H1 (cell line): ENCODE data around the gene LNX2. TPM values are rescaled to one million over a fixed set of nuclear protein-coding genes. Genes with fewer than 3 reads are reported as not detected.

Source experiments
- CTCF ChIA-PET: fragments of 300-600 bp; sonication (Branson Sonifier 250); formaldehyde crosslinking; loops from one replicate; lab custom pipeline; 2021; ENCODE audit not compliant: partially characterized antibody; lab: Charles Lee
- POLR2A ChIA-PET: fragments of 300-600 bp; sonication (Branson Sonifier 250); formaldehyde crosslinking; loops from one replicate; lab custom pipeline; 2021; ENCODE audit warnings: inconsistent platforms; ENCODE audit not compliant: partially characterized antibody; lab: Charles Lee
- DNase-seq, 2 experiments: peaks; one replicate each; pipeline versions ENCODE4 v3.0.0 to v3.0.0-alpha.2; 2010 to 2022; ENCODE audit warnings: low spot score in 2 of 2, low read depth in 1 of 2, mixed read lengths in 1 of 2
- FAIRE-seq: peaks from 2 replicates; lab custom pipeline; 2011; peaks lifted over from hg19 to GRCh38; lab: Jason Lieb, UNC
- H2AFZ ChIP-seq: 2 replicates; pipeline ENCODE4 v1.8.1; 2012; ENCODE audit warnings: low read length, inconsistent platforms
- H2AK5ac ChIP-seq: 2 replicates; pipeline ENCODE4 v1.6.1; 2013; ENCODE audit warnings: low read depth, low read length
- H2BK120ac ChIP-seq: replicated peaks from 2 replicates; pipeline ENCODE3; 2013; ENCODE audit warnings: low read depth, low read length, inconsistent platforms
- H2BK12ac ChIP-seq: 2 replicates; pipeline ENCODE4 v1.6.1; 2013; ENCODE audit warnings: low read depth, low read length
- H2BK15ac ChIP-seq: 2 replicates; pipeline ENCODE4 v1.6.1; 2013; ENCODE audit warnings: low read length
- H2BK20ac ChIP-seq: 2 replicates; pipeline ENCODE4 v1.6.1; 2013; ENCODE audit warnings: low read length
- H2BK5ac ChIP-seq: 2 replicates; pipeline ENCODE4 v1.6.1; 2013; ENCODE audit warnings: low read depth, low read length
- H3K14ac ChIP-seq: 2 replicates; pipeline ENCODE4 v1.6.1; 2013; ENCODE audit warnings: inconsistent platforms; ENCODE audit not compliant: insufficient read length
- H3K18ac ChIP-seq: 2 replicates; pipeline ENCODE4 v1.6.1; 2013; ENCODE audit warnings: low read length; ENCODE audit errors: extremely low read depth
- H3K23ac ChIP-seq: 2 replicates; pipeline ENCODE4 v1.6.1; 2013; ENCODE audit warnings: inconsistent platforms; ENCODE audit not compliant: insufficient read length
- H3K23me2 ChIP-seq: 2 replicates; pipeline ENCODE4 v1.6.1; 2013; ENCODE audit warnings: low read depth, low read length
- H3K27ac ChIP-seq: 2 replicates; pipeline ENCODE4 v1.6.1; 2011; ENCODE audit warnings: low read depth, low read length, inconsistent platforms
- H3K27me3 ChIP-seq, 4 experiments: replicated peaks in 1 of 4; 1 replicate in 1 of 4; 2 replicates in 3 of 4; pipeline versions ENCODE4 v1.6.1 to v1.8.1; 2011 to 2013; ENCODE audit warnings: low read length in 3 of 4, mild to moderate bottlenecking in 3 of 4, inconsistent platforms in 2 of 4, mixed read lengths in 2 of 4, moderate library complexity in 1 of 4; ENCODE audit not compliant: control insufficient read depth in 3 of 4, insufficient read depth in 3 of 4; ENCODE audit errors: extremely low read depth in 1 of 4
- H3K36me3 ChIP-seq, 4 experiments: 2 replicates each; pipeline versions ENCODE4 v1.6.1 to v1.8.1; 2011 to 2013; ENCODE audit warnings: mild to moderate bottlenecking in 4 of 4, low read length in 3 of 4, moderate library complexity in 2 of 4, control low read depth in 1 of 4, inconsistent platforms in 1 of 4; ENCODE audit not compliant: insufficient read depth in 4 of 4, control insufficient read depth in 2 of 4
- H3K4ac ChIP-seq: replicated peaks from 2 replicates; pipeline ENCODE3; 2013; ENCODE audit warnings: low read length, low read depth, mixed read lengths, inconsistent platforms; ENCODE audit not compliant: insufficient read length
- H3K4me1 ChIP-seq, 4 experiments: replicated peaks in 1 of 4; 1 replicate in 1 of 4; 2 replicates in 3 of 4; pipeline versions ENCODE4 v1.6.1 to v1.8.1; 2011 to 2013; ENCODE audit warnings: low read length in 3 of 4, inconsistent platforms in 2 of 4, mixed read lengths in 1 of 4; ENCODE audit not compliant: insufficient read depth in 4 of 4, control insufficient read depth in 3 of 4
- H3K4me2 ChIP-seq, 2 experiments: 2 replicates each; pipeline versions ENCODE4 v1.6.1 to v1.8.1; 2011 to 2013; ENCODE audit warnings: low read depth in 2 of 2, low read length in 2 of 2, control low read depth in 1 of 2, inconsistent platforms in 1 of 2, mild to moderate bottlenecking in 1 of 2; ENCODE audit not compliant: insufficient read depth in 1 of 2
- H3K4me3 ChIP-seq, 4 experiments: fragments of 200-600, 300-600 bp in 1 of 4; sonication (generic), shearing (Covaris generic), sonication (Bioruptor Twin) in 1 of 4; 2 replicates each; pipeline versions ENCODE4 v1.5.1 to v1.8.1; 2011 to 2016; ENCODE audit warnings: low read length in 4 of 4, low read depth in 3 of 4, control low read depth in 2 of 4, inconsistent platforms in 2 of 4, mild to moderate bottlenecking in 2 of 4, mixed read lengths in 1 of 4, moderate library complexity in 1 of 4; ENCODE audit not compliant: insufficient read depth in 2 of 4; ENCODE audit errors: extremely low read depth in 1 of 4
- H3K56ac ChIP-seq: replicated peaks from 2 replicates; pipeline ENCODE3; 2013; ENCODE audit warnings: low read depth, mild to moderate bottlenecking, mixed read lengths, low read length, inconsistent platforms; ENCODE audit not compliant: insufficient read length
- H3K79me1 ChIP-seq: 2 replicates; pipeline ENCODE4 v1.6.1; 2013; ENCODE audit warnings: low read depth, low read length, control low read depth
- H3K79me2 ChIP-seq, 2 experiments: 2 replicates each; pipeline versions ENCODE4 v1.6.1 to v1.8.1; 2012 to 2013; ENCODE audit warnings: low read length in 2 of 2, mild to moderate bottlenecking in 2 of 2, inconsistent platforms in 1 of 2; ENCODE audit not compliant: insufficient read depth in 2 of 2, control insufficient read depth in 1 of 2
- H3K9ac ChIP-seq, 4 experiments: replicated peaks in 1 of 4; 1 replicate in 1 of 4; 2 replicates in 3 of 4; pipeline versions ENCODE4 v1.6.1 to v1.8.1; 2011 to 2013; ENCODE audit warnings: low read depth in 3 of 4, low read length in 3 of 4, control low read depth in 2 of 4, mild to moderate bottlenecking in 2 of 4, moderate library complexity in 2 of 4, inconsistent platforms in 1 of 4; ENCODE audit errors: extremely low read depth in 1 of 4
- H3K9me3 ChIP-seq, 2 experiments: 2 replicates each; pipeline versions ENCODE4 v1.6.1 to v1.8.1; 2012 to 2013; ENCODE audit warnings: mild to moderate bottlenecking in 2 of 2, moderate library complexity in 2 of 2, control low read depth in 1 of 2, inconsistent platforms in 1 of 2, low read depth in 1 of 2, low read length in 1 of 2, mixed read lengths in 1 of 2; ENCODE audit not compliant: insufficient read depth in 2 of 2
- H4K20me1 ChIP-seq, 2 experiments: replicated peaks in 1 of 2; 2 replicates each; pipeline versions ENCODE3 to v1.8.1; 2011 to 2013; ENCODE audit warnings: inconsistent platforms in 2 of 2, low read length in 2 of 2, mild to moderate bottlenecking in 1 of 2; ENCODE audit not compliant: insufficient read depth in 2 of 2, control insufficient read depth in 1 of 2
- H4K5ac ChIP-seq: 2 replicates; pipeline ENCODE4 v1.6.1; 2013; ENCODE audit warnings: low read length, low read depth, mixed read lengths, inconsistent platforms; ENCODE audit not compliant: insufficient read length
- H4K8ac ChIP-seq: 2 replicates; pipeline ENCODE4 v1.8.0; 2013; ENCODE audit warnings: mild to moderate bottlenecking, moderate library complexity, low read length, inconsistent platforms; ENCODE audit not compliant: insufficient read depth; ENCODE audit errors: extremely low read depth
- H4K91ac ChIP-seq: replicated peaks from 2 replicates; pipeline ENCODE3; 2013; ENCODE audit warnings: low read length, mixed read lengths, inconsistent platforms; ENCODE audit not compliant: insufficient read length
- BACH1 ChIP-seq: IDR thresholded peaks from 2 replicates; pipeline ENCODE4 v1.6.1; 2012; ENCODE audit warnings: low read length, improper control_type of control experiment
- EGR1 ChIP-seq: IDR thresholded peaks from 2 replicates; pipeline ENCODE4 v1.6.1; 2011; ENCODE audit warnings: low read depth, low read length, borderline replicate concordance
- GABPA ChIP-seq: IDR thresholded peaks from 2 replicates; pipeline ENCODE4 v1.6.1; 2011; ENCODE audit warnings: mild to moderate bottlenecking, low read length, moderate library complexity, borderline replicate concordance; ENCODE audit not compliant: insufficient read depth
- HDAC6 ChIP-seq: IDR thresholded peaks from one replicate; pipeline ENCODE4 v1.7.1; 2012; ENCODE audit warnings: low read depth, mild to moderate bottlenecking, inconsistent platforms, low read length, moderate library complexity
- KDM5A ChIP-seq: fragments of 200-600 bp; IDR thresholded peaks from 2 replicates; pipeline ENCODE4 v1.7.1; 2012; ENCODE audit warnings: mild to moderate bottlenecking, low read length, inconsistent platforms, mixed read lengths
- NANOG ChIP-seq: IDR thresholded peaks from 2 replicates; pipeline ENCODE4 v1.6.1; 2011; ENCODE audit warnings: low read length, low read depth, mild to moderate bottlenecking, inconsistent platforms; ENCODE audit not compliant: insufficient read depth, poor library complexity, severe bottlenecking
- POLR2AphosphoS5 ChIP-seq: IDR thresholded peaks from 2 replicates; pipeline ENCODE4 v1.6.1; 2011; ENCODE audit warnings: low read depth, low read length
- RNF2 ChIP-seq: fragments of 200-900, 300-1000 bp; sonication (generic); IDR thresholded peaks from 2 replicates; pipeline ENCODE4 v1.7.1; 2016; ENCODE audit warnings: borderline replicate concordance, low read depth, mild to moderate bottlenecking, antibody characterized with exemption, low read length; ENCODE audit not compliant: poor library complexity, severe bottlenecking; ENCODE audit errors: missing control alignments
- RXRA ChIP-seq: IDR thresholded peaks from 2 replicates; pipeline ENCODE4 v1.6.1; 2011; ENCODE audit warnings: low read depth, mild to moderate bottlenecking, low read length, moderate library complexity; ENCODE audit not compliant: insufficient read depth
- SP1 ChIP-seq: IDR thresholded peaks from 2 replicates; pipeline ENCODE4 v1.6.1; 2011; ENCODE audit warnings: low read depth, low read length
- TCF12 ChIP-seq: IDR thresholded peaks from 2 replicates; pipeline ENCODE4 v1.6.1; 2011; ENCODE audit warnings: low read depth, mild to moderate bottlenecking, low read length
- TEAD4 ChIP-seq: IDR thresholded peaks from 2 replicates; pipeline ENCODE4 v1.6.1; 2012; ENCODE audit warnings: low read depth, low read length, inconsistent platforms, mixed read lengths
- polyA plus RNA-seq, 7 experiments: library from polyadenylated mRNA; depleted of rRNA in 3 of 7; stranded (reverse) in 5 of 7; unstranded in 2 of 7; fragments of >200 nt in 5 of 7; fragments of 200-250 nt in 2 of 7; gene quantifications; 1 replicate in 5 of 7; 2 replicates in 1 of 7; 4 replicates in 1 of 7; pipeline versions ENCODE4 v1.2.1 to v1.2.3, GENCODE V29; 2011 to 2013; ENCODE audit warnings: missing spikeins in 2 of 7, mixed read lengths in 2 of 7
- total RNA-seq: library from RNA; stranded (reverse); fragmentation: NEBNext Ultra II Directional; extraction: Animal tissue kit (Norgen Biotek cat#: 25700); gene quantifications from 2 replicates; pipeline ENCODE4 v1.2.1, GENCODE V29; 2021
- TF ChIP-seq, protein P1 (sequence below): IDR thresholded peaks from 2 replicates; pipeline ENCODE4 v1.6.1; 2011; ENCODE audit warnings: low read length, improper control_type of control experiment

The LNX2 gene
- total and polyA plus RNA-seq, 2 of the 8 experiments (the other 6 are each of a cell fraction or from before 2014, with no cell fraction given), result 6.4 to 13.9 TPM

DNA sequence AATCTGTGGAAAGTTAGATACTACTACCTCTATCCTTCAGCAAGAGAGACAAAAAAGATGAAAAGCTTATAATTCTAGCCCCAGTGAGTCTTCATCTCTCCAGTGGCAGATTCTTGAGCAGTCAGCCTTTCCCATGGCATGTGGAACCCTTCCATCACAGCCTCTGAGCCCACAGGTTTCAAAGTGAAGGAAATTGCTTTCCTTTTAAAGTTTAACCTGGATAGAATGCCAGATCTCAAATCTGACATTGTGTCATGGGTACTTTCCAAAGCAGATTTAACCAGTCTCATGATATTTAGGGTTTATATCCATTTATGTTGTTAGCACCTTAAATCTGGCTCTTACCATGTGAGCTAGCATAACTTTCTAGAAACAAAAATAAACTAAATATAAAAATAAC is 40.7 kb upstream of the LNX2 start:
- Histone ChIP-seq H3K18ac (no peak overlapping the region), H2AK5ac (no peak overlapping the region), H2BK15ac (no peak overlapping the region), H2AFZ (no peak overlapping the region), H3K27ac (no peak overlapping the region), H3K4me3 (no peak overlapping the region), H2BK12ac (no peak overlapping the region), H3K4ac (no peak overlapping the region), H2BK20ac (no peak overlapping the region), H3K23ac (no peak overlapping the region), H3K14ac (no peak overlapping the region), H3K9ac (no peak overlapping the region), H3K36me3 (peaks cover 0 to 3% (median 2%) of the 10 kb centered on the region in 4 experiments; a peak in 3 of 8 replicates), H4K91ac (no peak overlapping the region), H2BK5ac (no peak overlapping the region), H3K79me1 (no peaks in the 10 kb centered on the region; the same call in 1 of the 2 replicates), H3K79me2 (no peaks in the 10 kb centered on the region; a peak in 1 of 4 replicates), H3K9me3 (no peaks in the 10 kb centered on the region), H3K4me2 (no peak overlapping the region), H4K20me1 (peaks cover 3% of the 10 kb centered on the region in 2 experiments), H4K8ac (no peak overlapping the region), H3K27me3 (no peaks in the 10 kb centered on the region), H3K56ac (no peak overlapping the region), H4K5ac (no peak overlapping the region), H3K23me2 (no peaks in the 10 kb centered on the region), H2BK120ac (no peak overlapping the region), H3K4me1 (peaks cover 0 to 3% (median 0%) of the 10 kb centered on the region in 4 experiments; a peak in 3 of 7 replicates)
- FAIRE-seq (no peak), DNase-seq (no peak)
- TF ChIP-seq GABPA, result no peak
- no peak for TF ChIP-seq RXRA
- no peak for TF ChIP-seq EGR1
- no peak for TF ChIP-seq SP1
- TF ChIP-seq HDAC6, result no peak
- no peak for TF ChIP-seq KDM5A
- TF ChIP-seq POLR2AphosphoS5, result no peak
- no peak for TF ChIP-seq NANOG
- no peak for TF ChIP-seq TEAD4
- TF ChIP-seq BACH1, result no peak
- TF ChIP-seq, protein P1, sequence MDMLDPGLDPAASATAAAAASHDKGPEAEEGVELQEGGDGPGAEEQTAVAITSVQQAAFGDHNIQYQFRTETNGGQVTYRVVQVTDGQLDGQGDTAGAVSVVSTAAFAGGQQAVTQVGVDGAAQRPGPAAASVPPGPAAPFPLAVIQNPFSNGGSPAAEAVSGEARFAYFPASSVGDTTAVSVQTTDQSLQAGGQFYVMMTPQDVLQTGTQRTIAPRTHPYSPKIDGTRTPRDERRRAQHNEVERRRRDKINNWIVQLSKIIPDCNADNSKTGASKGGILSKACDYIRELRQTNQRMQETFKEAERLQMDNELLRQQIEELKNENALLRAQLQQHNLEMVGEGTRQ, result no peak
- no peak for TF ChIP-seq RNF2
- no peak for TF ChIP-seq TCF12
- ChIA-PET POLR2A (no interaction called here), CTCF (interaction anchor here (11.6 kb wide), 1 partner anchor 166 kb away, joined by 112 read pairs; no protein-coding TSS in a partner anchor)
